Panc1 (cell line): ENCODE data around the gene LAMA1.

Experiments
- POLR2AphosphoS5 ChIP-seq: IDR thresholded peaks from 2 replicates; pipeline ENCODE4 v1.6.1; 2012; ENCODE audit warnings: mild to moderate bottlenecking, low read depth, low read length, moderate library complexity
- SIN3A ChIP-seq: IDR thresholded peaks from 2 replicates; pipeline ENCODE4 v1.6.1; 2012; ENCODE audit warnings: low read depth, mild to moderate bottlenecking, low read length, moderate library complexity, borderline replicate concordance; ENCODE audit not compliant: insufficient read depth
- TCF7L2 ChIP-seq: IDR thresholded peaks from 2 replicates; pipeline ENCODE4 v1.6.1; 2011; ENCODE audit warnings: mild to moderate bottlenecking, low read depth, low read length, inconsistent platforms
- TF ChIP-seq, protein P1 (sequence below): fragments of 450-650 bp; IDR thresholded peaks from 2 replicates; pipeline ENCODE4 v1.5.1; 2017; ENCODE audit warnings: mild to moderate bottlenecking
- TF ChIP-seq, protein P2 (sequence below), 2 experiments: IDR thresholded peaks; 2 replicates each; pipeline ENCODE4 v1.6.1; 2011 to 2012; ENCODE audit warnings: low read depth in 2 of 2, control low read depth in 1 of 2, low read length in 1 of 2, mild to moderate bottlenecking in 1 of 2, moderate library complexity in 1 of 2; ENCODE audit not compliant: insufficient read depth in 1 of 2

DNA sequence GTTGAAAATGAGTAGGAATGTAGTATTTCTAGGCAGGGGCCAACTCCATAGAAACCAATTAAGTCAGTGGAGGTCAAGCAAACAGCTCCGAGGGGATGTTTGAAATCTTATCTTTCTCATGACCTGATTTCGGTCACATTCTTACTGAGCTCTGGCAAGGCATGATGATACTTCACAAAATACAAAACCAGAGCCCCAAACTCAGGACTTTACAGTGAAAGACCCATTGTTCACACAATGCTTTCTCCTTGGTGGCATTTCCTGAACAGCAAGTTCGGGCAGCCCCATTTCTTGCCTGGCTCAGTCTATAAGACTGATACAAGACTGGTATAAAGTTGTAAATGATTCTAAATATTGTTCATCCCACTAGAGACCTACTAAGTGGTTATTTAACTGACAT lies 53.3 kb downstream of the LAMA1 start:
- TF ChIP-seq, protein P1, sequence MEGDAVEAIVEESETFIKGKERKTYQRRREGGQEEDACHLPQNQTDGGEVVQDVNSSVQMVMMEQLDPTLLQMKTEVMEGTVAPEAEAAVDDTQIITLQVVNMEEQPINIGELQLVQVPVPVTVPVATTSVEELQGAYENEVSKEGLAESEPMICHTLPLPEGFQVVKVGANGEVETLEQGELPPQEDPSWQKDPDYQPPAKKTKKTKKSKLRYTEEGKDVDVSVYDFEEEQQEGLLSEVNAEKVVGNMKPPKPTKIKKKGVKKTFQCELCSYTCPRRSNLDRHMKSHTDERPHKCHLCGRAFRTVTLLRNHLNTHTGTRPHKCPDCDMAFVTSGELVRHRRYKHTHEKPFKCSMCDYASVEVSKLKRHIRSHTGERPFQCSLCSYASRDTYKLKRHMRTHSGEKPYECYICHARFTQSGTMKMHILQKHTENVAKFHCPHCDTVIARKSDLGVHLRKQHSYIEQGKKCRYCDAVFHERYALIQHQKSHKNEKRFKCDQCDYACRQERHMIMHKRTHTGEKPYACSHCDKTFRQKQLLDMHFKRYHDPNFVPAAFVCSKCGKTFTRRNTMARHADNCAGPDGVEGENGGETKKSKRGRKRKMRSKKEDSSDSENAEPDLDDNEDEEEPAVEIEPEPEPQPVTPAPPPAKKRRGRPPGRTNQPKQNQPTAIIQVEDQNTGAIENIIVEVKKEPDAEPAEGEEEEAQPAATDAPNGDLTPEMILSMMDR = no peak
- TF ChIP-seq POLR2AphosphoS5 (no peak), TCF7L2 (no peak), SIN3A (no peak)
- TF ChIP-seq, protein P2, sequence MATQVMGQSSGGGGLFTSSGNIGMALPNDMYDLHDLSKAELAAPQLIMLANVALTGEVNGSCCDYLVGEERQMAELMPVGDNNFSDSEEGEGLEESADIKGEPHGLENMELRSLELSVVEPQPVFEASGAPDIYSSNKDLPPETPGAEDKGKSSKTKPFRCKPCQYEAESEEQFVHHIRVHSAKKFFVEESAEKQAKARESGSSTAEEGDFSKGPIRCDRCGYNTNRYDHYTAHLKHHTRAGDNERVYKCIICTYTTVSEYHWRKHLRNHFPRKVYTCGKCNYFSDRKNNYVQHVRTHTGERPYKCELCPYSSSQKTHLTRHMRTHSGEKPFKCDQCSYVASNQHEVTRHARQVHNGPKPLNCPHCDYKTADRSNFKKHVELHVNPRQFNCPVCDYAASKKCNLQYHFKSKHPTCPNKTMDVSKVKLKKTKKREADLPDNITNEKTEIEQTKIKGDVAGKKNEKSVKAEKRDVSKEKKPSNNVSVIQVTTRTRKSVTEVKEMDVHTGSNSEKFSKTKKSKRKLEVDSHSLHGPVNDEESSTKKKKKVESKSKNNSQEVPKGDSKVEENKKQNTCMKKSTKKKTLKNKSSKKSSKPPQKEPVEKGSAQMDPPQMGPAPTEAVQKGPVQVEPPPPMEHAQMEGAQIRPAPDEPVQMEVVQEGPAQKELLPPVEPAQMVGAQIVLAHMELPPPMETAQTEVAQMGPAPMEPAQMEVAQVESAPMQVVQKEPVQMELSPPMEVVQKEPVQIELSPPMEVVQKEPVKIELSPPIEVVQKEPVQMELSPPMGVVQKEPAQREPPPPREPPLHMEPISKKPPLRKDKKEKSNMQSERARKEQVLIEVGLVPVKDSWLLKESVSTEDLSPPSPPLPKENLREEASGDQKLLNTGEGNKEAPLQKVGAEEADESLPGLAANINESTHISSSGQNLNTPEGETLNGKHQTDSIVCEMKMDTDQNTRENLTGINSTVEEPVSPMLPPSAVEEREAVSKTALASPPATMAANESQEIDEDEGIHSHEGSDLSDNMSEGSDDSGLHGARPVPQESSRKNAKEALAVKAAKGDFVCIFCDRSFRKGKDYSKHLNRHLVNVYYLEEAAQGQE (IDR thresholded peaks at IDR 0.05; ENCODE audit: insufficient read depth in 1 of 2, low read depth in 2 of 2, low read length in 1 of 2) = no peak
